GM19193 (cell line): ENCODE measurements around the gene IGSF9.

Source experiments
- POLR2A ChIP-seq: IDR thresholded peaks from 4 replicates; pipeline ENCODE4 v1.6.1; 2011; ENCODE audit not compliant: insufficient read depth, insufficient read length; ENCODE audit errors: extremely low read depth

The IGSF9 gene

DNA sequence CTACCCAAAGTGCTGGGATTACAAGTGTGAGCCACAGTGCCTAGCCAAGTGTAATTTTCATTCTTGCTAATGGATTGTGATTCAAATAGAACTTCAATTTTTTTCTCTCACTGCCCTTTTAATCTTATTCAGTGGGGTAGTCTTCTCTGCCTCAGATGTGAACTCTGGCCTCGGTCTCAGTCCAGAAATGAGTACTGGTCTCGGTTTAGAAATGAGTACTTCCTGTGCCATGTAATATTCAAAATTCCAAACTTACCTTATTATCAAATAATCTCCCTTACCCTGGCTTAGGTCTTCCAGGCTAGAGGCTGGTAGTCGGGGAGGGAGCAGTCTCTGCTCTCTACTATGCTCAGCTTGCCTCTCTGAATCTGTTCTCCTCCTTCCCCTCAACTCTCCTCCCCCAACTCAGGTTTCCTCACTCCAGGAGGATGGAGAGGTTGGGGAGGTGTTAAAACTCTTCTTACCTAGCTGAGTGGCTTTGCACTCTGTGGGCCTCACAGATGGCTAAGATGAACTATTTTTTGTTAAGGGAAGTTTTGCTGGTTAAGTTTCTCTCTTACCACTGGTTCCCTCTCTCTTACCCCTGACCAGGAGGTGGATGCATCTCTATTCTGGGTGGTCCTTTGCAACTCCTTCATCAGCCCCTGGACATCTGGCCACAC, 13.4 kb upstream of the IGSF9 start:
- no peak for TF ChIP-seq POLR2A

- no peak for TF ChIP-seq POLR2A
Observed at GRCh38 chr1:159957824-159958268, 12.4 kb upstream of the IGSF9 start.

DNA sequence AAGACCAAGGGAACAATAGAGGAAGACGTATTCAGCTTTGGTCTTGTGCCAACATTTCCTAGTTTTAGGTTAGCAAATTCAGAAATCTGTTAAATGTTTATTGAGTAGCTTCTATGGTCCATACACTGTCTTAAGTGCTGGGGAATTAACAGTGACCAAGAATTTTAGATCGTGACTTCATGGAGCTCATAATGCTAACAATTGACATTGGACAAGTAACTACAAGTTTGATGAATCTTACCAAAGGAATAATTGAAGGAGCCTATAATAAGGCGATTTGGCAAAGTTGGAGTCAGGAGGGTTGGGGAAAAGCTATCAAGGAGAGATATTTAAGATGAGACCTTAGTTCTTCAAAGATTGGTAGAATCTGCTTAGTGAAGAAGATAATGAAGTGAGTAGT, 10.0 kb upstream of the IGSF9 start:
- TF ChIP-seq POLR2A: no peak

GRCh38 chr1:159953536-159954515, 8.4 kb upstream of the IGSF9 start, which contains the start of gene SLAMF9:
SLAMF9 (minus strand) TSS chr1:159954237; CDS start chr1:159954137, 100 bp downstream.
- TF ChIP-seq POLR2A: no peak

- TF ChIP-seq POLR2A: no peak
Observed at GRCh38 chr1:159952932-159953331, 7.5 kb upstream of the IGSF9 start.

DNA sequence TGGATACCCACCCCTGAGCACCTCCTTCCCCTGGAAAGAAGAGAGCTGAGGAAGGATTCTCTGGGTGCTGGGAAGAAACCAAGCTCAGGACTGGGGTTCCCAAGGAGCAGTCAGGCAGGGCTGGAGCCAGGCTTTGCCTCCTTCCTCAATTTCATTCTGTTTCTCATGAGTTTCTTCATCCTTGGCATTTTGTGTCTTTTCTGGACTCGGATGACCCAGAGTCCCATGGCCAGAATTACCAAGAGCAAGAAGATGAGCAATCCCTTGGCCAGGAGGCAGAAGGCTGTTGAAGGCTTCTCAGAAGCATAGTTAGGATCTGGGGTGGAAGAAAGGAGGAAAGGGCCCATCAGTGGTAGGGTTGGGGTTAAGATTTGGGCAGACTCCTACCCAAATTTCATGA, 6.1 kb upstream of the IGSF9 start:
- no peak for TF ChIP-seq POLR2A

DNA sequence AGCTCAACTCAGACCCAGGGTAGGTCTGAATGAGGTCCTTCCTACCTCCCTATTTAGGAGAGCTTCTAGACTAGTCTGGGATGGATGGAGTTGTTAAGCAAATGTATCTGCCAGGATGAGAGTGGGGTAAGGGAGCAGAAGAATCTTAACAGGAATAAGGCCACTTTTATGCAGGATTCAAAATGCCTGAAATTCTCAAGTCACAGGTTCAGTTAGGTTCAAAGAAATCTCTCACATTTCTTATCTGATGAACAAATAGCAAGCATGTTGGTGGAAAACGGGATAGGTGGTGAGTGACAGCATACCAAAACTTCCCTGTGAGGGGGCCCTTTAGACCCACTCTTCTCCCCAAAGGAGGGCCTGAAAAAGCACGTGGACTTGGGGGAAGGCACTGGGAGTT, 5.6 kb upstream of the IGSF9 start:
- no peak for TF ChIP-seq POLR2A

DNA sequence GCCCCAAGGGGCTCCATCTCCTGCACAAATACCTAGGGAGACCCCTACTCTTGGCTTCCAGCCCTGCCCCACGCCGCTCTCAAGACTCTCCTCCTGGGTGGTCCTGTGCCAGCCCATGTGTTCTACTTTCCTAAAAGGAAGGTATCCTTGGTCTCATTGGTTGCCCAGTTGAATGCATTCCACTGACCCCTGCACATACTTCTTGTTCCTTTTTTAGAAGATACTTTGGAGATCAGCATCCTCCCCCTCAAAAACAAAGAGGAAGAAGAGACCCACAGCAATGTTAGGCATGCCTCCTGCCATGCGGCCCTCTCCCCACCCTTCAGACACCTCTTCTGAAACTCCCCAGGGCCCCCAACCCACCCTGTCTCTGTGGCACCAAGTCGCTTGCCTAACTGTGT, 4.6 kb upstream of the IGSF9 start:
- TF ChIP-seq POLR2A: no peak

DNA sequence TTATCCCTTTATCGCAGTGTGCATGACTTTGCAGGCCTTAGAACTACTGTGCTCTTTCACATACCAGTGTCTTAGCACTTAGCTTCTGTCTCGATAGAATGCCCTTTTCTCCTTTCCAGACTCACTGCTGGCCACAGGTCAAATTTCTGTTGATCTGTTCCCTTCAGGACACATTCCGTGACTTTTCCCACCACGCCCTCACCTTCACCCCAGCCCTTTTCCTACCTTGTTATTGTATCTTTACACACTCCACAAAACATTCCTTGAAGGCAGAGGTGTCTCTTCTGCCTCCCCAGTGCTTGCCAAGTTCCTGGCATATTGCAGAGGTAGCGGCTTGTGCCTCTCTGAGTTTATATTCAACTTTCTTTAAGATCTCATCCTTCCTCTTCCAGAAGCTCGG, 3.7 kb upstream of the IGSF9 start:
- TF ChIP-seq POLR2A: no peak

- TF ChIP-seq POLR2A: no peak
Observed at GRCh38 chr1:159947942-159948341, 2.5 kb upstream of the IGSF9 start.

DNA sequence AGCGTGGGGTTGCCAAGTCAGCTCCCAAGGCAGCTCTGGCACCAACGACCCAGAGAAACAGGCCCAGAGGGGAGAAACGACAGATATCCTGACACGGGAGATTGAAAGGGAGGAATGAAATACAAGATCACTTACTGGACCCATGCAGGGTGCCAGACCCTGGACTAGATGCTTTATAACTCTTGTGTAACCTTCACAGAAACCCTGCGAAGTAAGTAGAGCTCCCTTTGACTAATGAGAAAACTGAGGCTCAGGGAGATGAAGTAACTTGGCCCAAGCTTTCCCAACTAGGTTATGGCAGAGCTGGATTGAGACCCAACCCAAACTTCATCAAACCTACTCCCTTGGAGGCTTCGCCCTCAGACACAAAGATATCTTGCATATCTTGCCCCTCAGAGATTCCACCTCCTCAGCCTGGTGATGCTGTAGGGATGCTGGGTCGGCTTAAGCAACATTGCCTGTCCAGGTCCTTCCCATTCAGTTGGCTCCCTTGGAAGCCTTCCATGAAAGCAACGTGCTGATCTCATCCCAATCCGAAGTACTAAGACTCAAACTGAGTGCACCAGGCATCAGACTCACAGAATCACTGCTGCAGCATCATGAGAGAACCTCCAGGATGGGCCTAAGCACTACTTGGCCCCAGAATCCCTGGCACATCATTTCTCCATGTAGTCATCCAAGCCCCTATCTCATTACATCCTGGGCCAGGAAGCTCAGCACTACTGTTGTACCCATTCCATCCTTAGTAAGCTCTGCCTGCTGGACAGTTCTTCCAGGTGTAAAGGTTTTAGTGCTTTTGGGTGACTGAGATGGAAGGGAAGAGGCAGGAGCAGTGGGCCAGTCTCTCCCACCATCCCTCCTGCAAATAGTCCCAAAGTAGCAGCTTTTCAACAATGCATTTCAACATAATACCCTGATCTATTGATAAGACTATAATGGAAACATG, 1.1 kb upstream of the IGSF9 start:
- no peak for TF ChIP-seq POLR2A

- TF ChIP-seq POLR2A: no peak
Observed at GRCh38 chr1:159944623-159945455, 574 bp downstream of the IGSF9 start.

GRCh38 chr1:159943908-159944622, 1.3 kb downstream of the IGSF9 start:
- TF ChIP-seq POLR2A: no peak

DNA sequence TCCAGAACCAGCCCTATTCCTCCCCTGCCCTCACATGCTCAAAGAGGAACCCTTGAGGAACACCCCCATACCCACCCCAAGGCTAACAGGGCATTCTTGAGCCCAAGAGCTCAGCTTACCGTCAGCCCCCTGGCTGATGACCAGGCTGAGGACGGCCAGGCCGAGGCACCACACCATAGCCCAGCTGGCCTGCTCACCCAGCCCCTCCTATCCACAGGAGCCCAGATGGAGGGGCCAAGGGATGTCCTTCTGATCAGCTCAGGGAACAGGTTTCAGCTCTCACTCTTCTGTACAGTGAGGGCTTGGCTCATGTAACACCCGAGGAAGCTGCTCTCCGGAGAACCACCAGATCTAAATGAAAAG, 2.2 kb downstream of the IGSF9 start:
- TF ChIP-seq POLR2A: no peak

- TF ChIP-seq POLR2A: no peak
Observed at GRCh38 chr1:159942632-159943277, 2.7 kb downstream of the IGSF9 start.
